Lower leg skin (tissue), 4 donors: ENCODE measurements around the gene ZNF362. TPM values are rescaled to one million over a fixed set of nuclear protein-coding genes. Genes with fewer than 3 reads are reported as not detected.

Source experiments
- DNase-seq, 2 donors: peaks; one replicate each; pipeline ENCODE4 v3.0.0-alpha.2; 2019; ENCODE audit warnings: low spot score in 2 of 2
- H3K4me3 ChIP-seq: fragments of 200-600 bp; sonication (generic); 2 replicates; pipeline ENCODE4 v1.5.1; 2017; ENCODE audit warnings: mild to moderate bottlenecking, low read depth; ENCODE audit not compliant: poor library complexity, severe bottlenecking
- CTCF ChIP-seq, 3 donors: fragments of 450-650 bp; IDR thresholded peaks; one replicate each; pipeline ENCODE4 v1.5.1; 2016; ENCODE audit warnings: antibody characterized with exemption in 3 of 3, mild to moderate bottlenecking in 3 of 3, moderate library complexity in 2 of 3
- POLR2A ChIP-seq, 2 donors: fragments of 450-650 bp; IDR thresholded peaks; one replicate each; pipeline ENCODE4 v1.6.1; 2016 to 2017; ENCODE audit warnings: antibody characterized with exemption in 2 of 2, mild to moderate bottlenecking in 1 of 2, moderate library complexity in 1 of 2
- WGBS, 2 donors: methylation state at CpG; one replicate each; pipeline ENCODE4 v1.1.5; 2018; 5-methylcytosine and 5-hydroxymethylcytosine counted together
- intact Hi-C: fragments of 100-400 bp; cut with DNase I; formaldehyde crosslinking; loops from one replicate; pipeline ENCODE4 v1.15.0; 2023; ENCODE audit warnings: low total_unique reads
- total RNA-seq, 4 donors: library from RNA; depleted of rRNA; stranded (reverse); fragments of >200 nt; gene quantifications; one replicate each; pipeline ENCODE4 v1.1.0, GENCODE V29; 2016

Gene ZNF362
- total RNA-seq, 4 donors from 2014 or later: 7.0 to 24.3 (median 19.9) TPM

DNA sequence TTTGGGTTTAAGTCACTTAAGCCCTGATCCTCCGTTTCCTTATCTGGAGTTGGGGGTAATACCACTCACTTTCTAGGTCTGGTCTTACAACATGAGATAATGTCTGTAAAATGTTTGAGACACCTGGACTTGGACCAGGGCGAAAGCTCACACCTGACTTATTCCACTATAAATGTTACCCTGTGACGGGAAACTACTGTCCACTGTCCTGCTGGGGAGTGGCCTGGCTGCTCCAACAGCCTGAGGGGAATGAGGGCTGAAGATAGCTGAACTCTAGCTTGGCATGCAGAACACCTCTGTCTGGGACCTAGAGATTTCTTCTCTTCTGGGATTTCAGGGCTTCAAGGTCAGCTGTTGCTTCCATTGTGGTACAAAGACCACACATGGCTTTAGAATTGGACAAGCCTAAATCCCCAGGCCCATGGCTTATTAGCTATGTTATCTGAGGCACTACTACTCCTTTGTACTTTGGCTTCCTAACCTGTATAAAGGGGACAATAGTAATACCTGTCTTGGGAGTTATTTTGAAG, 74.1 kb downstream of the ZNF362 start:
- intact Hi-C loops: no loop called here
- TF ChIP-seq POLR2A (IDR thresholded peaks at IDR 0.05) (no peak), CTCF (IDR thresholded peaks at IDR 0.05) (no peak)
- WGBS, 2 donors: 96 to 97% methylated on average over 3 of the region's 3 CpGs
- H3K4me3 ChIP-seq: no peak overlapping the region
- no peak for DNase-seq

DNA sequence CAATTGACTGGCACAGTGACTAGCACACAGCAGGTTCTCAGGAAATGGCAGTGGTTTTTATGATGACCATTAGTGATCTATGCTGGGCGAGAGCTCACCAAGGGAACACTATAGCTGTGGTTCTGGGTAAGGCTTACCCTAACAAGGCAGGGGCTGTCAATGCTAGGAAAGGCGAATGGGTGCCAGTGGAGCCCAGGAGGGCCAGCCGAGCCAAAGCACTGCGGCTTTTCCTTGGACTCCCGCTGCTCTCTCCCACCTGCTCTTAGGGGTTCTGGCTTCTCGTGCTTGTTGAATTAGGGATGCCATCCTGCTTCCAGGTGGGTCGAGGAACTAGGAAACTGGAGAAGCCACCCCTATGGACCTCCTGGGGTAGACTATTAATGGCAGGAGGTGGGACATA, 74.6 kb downstream of the ZNF362 start:
- no peak for DNase-seq
- 89 to 94% methylated on average over 7 of the region's 7 CpGs for WGBS, 2 donors
- intact Hi-C loops: no loop called here
- no peak overlapping the region for H3K4me3 ChIP-seq
- no peak for TF ChIP-seq POLR2A (IDR thresholded peaks at IDR 0.05)
- TF ChIP-seq CTCF (IDR thresholded peaks at IDR 0.05): no peak

DNA sequence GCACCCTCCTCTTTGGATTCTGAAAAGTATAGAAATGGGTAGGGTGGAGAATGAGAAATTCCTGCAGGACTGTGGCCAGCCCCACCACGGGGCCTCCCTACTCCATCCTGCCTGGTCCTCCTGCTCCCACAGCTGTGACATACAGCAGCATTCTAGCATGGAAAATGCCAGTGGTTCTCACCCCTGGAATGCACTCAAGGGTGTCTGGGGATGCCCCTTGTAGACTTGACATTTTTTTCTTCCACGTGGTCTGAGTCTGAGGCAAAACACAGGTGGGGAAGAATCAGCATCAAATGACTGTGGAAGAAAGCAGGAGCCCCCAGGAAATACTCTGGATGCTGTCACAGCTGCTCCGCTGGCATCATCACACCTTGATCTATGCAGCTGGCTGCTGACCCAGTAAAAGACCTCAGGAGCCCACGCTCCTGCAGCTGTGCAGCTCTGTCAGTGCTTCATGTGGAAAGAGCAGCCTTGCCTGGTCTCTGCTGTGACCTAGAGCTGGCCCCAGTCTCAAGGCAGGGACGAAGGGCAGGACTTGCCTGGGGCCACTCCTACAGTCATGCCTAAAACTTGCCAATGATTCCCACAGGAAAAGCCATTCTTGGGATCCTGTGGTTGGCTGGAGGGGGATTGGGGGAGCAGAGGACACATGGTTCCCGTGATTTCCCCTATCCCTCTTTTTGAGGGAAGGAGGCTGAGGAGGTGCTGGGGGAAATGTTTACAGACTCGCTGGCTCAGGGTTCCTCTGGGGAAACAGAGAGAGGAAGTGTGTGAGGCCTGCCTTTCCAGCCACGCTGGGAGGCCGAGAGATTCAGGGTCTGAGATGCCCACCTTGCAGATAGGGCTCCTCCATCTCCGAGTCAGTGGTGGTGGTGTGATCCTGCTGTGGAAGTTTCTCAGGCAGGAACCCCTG, 75.4 kb downstream of the ZNF362 start:
- DNase-seq: no peak
- intact Hi-C loops: no loop called here
- no peak overlapping the region for H3K4me3 ChIP-seq
- TF ChIP-seq CTCF (IDR thresholded peaks at IDR 0.05) (no peak), POLR2A (IDR thresholded peaks at IDR 0.05) (no peak)
- 70 to 76% methylated on average over 10 of the region's 10 CpGs for WGBS, 2 donors

DNA sequence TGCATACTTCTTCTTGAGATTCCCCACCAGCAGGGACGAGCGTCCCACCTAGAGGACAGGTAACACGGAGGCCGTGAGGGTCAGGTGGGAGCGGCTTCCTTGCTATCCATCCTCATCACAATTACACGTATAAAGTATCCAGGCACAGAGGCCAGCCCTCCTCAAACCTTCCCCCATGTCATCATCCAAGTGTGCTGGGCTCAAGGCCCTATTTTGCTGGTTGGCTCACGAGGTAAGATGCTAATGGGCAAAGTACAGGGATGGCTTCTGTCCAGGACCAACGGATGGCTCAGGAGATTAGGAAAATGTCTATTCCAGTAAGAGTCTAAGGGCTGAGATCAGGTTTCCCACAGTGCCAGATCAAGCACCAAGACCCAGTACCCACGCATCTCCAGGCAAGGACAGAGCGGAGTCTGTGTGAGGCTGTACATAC, 76.1 kb downstream of the ZNF362 start:
- H3K4me3 ChIP-seq: no peak overlapping the region
- TF ChIP-seq CTCF (IDR thresholded peaks at IDR 0.05) (no peak), POLR2A (IDR thresholded peaks at IDR 0.05) (no peak)
- no peak for DNase-seq
- WGBS, 2 donors: 72 to 75% methylated on average over 10 of the region's 10 CpGs
- intact Hi-C loops: no loop called here

DNA sequence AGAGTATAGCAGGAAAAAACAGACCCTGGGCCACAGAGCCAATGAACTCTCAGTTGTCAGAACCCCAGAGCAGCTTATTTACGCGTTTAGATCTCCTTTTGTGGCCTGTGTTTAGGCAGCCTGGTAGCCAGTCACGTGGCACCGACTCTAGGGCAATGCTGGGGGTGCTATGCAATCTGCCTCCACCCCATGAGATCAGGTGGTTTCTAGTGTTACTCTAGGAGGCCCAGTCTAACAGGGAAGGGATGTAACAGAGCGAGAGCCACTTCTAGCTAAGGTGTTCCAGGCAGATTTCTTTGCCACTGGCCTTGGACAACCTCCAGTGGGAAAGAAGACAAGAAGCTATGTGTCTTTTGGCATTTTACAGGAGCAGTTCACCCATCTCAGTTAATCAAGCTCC, 76.6 kb downstream of the ZNF362 start:
- DNase-seq: no peak
- intact Hi-C loops: no loop called here
- 56 to 68% methylated on average over 5 of the region's 5 CpGs for WGBS, 2 donors
- H3K4me3 ChIP-seq: no peak overlapping the region
- TF ChIP-seq POLR2A (IDR thresholded peaks at IDR 0.05) (no peak), CTCF (IDR thresholded peaks at IDR 0.05) (no peak)
